Small intestine (tissue), 7 donors: Measurements from ENCODE around the gene FCRLB. TPM values are rescaled to one million over a fixed set of nuclear protein-coding genes. Genes with fewer than 3 reads are reported as not detected.

Experiments used
- DNase-seq, 2 donors: peaks; one replicate each; pipeline versions ENCODE4 v3.0.0 to v3.0.0-alpha.2; 2013
- FAIRE-seq: peaks from 2 replicates; lab custom pipeline; 2012; peaks lifted over from hg19 to GRCh38; lab: Jason Lieb, UNC
- H3K27ac ChIP-seq, 3 donors: one replicate each; pipeline ENCODE4 v1.5.1; 2013; ENCODE audit warnings: low read length in 2 of 3, mild to moderate bottlenecking in 2 of 3, control low read depth in 1 of 3, inconsistent platforms in 1 of 3, low read depth in 1 of 3, moderate library complexity in 1 of 3
- H3K27me3 ChIP-seq, 3 donors: one replicate each; pipeline ENCODE4 v1.6.1; 2013; ENCODE audit warnings: low read length in 3 of 3, inconsistent platforms in 1 of 3; ENCODE audit not compliant: control insufficient read depth in 3 of 3, insufficient read depth in 3 of 3
- H3K36me3 ChIP-seq, 3 donors: one replicate each; pipeline ENCODE4 v1.6.1; 2013; ENCODE audit warnings: low read length in 3 of 3, inconsistent platforms in 1 of 3, low read depth in 1 of 3, mild to moderate bottlenecking in 1 of 3, moderate library complexity in 1 of 3; ENCODE audit not compliant: control insufficient read depth in 3 of 3, insufficient read depth in 2 of 3
- H3K4me1 ChIP-seq, 3 donors: one replicate each; pipeline ENCODE4 v1.6.1; 2013; ENCODE audit warnings: low read length in 2 of 3, inconsistent platforms in 1 of 3, low read depth in 1 of 3, mild to moderate bottlenecking in 1 of 3, moderate library complexity in 1 of 3; ENCODE audit not compliant: control insufficient read depth in 3 of 3, insufficient read depth in 2 of 3
- H3K4me3 ChIP-seq, 3 donors: one replicate each; pipeline ENCODE4 v1.5.1; 2013; ENCODE audit warnings: low read length in 3 of 3, control low read depth in 1 of 3, inconsistent platforms in 1 of 3, low read depth in 1 of 3, mild to moderate bottlenecking in 1 of 3, moderate library complexity in 1 of 3
- H3K9me3 ChIP-seq, 2 donors: one replicate each; pipeline ENCODE4 v1.6.1; 2013; ENCODE audit warnings: low read depth in 1 of 2, low read length in 1 of 2; ENCODE audit not compliant: control insufficient read depth in 2 of 2, insufficient read depth in 1 of 2
- WGBS, 3 donors: extraction: QIAGEN DNeasy Blood & Tissue Kit; methylation state at CpG; one replicate each; pipeline ENCODE4 v1.1.7; 2013; 5-methylcytosine and 5-hydroxymethylcytosine counted together
- polyA plus RNA-seq, 4 donors: library from polyadenylated mRNA; stranded (reverse) in 3 of 4; unstranded in 1 of 4; fragments of 200-250 nt in 3 of 4; fragments of 120-200 nt in 1 of 4; gene quantifications; one replicate each; pipeline versions ENCODE4 v1.2.1 to v1.2.3, GENCODE V29; 2013
- donor health status: healthy with polysubstance abuse.
- donor health status: control.
- donor health status: control.
- donor health status: Bipolar disorder and iron deficiency.
- donor health status: healthy.

FCRLB gene
- polyA plus RNA-seq, 4 donors = 0.34 to 0.96 TPM; not detected in 2

- H3K27me3 ChIP-seq = peaks cover 3 to 19% (median 6%) of the 10 kb centered on the region in 3 donors
- H3K4me3 ChIP-seq = no peak overlapping the region
- H3K36me3 ChIP-seq = no peaks in the 10 kb centered on the region
- no peaks in the 10 kb centered on the region for H3K9me3 ChIP-seq
- DNase-seq = no peak
- H3K27ac ChIP-seq = no peak overlapping the region
- no peaks in the 10 kb centered on the region for H3K4me1 ChIP-seq
- no peak for FAIRE-seq
- 73 to 74% (median 73%) methylated on average over 6 of the region's 6 CpGs for WGBS, 3 donors
Observed at GRCh38 chr1:161731241-161731640, 9.9 kb downstream of the FCRLB start.

GRCh38 chr1:161731981-161732718, 10.8 kb downstream of the FCRLB start:
- Histone ChIP-seq H3K4me1 (no peaks in the 10 kb centered on the region), H3K9me3 (no peaks in the 10 kb centered on the region), H3K4me3 (no peak overlapping the region), H3K27ac (no peak overlapping the region), H3K27me3 (peaks cover 0 to 19% (median 3%) of the 10 kb centered on the region in 3 donors), H3K36me3 (no peaks in the 10 kb centered on the region)
- FAIRE-seq (no peak), DNase-seq (no peak)
- 73 to 86% (median 75%) methylated on average over 5 of the region's 5 CpGs for WGBS, 3 donors

GRCh38 chr1:161733526-161733925, 12.2 kb downstream of the FCRLB start:
- H3K9me3 ChIP-seq = no peaks in the 10 kb centered on the region
- no peak overlapping the region for H3K4me3 ChIP-seq
- DNase-seq = no peak
- H3K27ac ChIP-seq = no peak overlapping the region
- H3K4me1 ChIP-seq = no peaks in the 10 kb centered on the region
- peaks cover 0 to 19% (median 3%) of the 10 kb centered on the region in 3 donors for H3K27me3 ChIP-seq
- H3K36me3 ChIP-seq = no peaks in the 10 kb centered on the region
- 11 to 28% (median 17%) methylated on average over 1 of the region's 1 CpG for WGBS, 3 donors
- no peak for FAIRE-seq

- H3K36me3 ChIP-seq = no peaks in the 10 kb centered on the region
- H3K9me3 ChIP-seq = no peaks in the 10 kb centered on the region
- no peak for DNase-seq
- H3K4me3 ChIP-seq = no peak overlapping the region
- H3K4me1 ChIP-seq = no peaks in the 10 kb centered on the region
- no peak overlapping the region for H3K27ac ChIP-seq
- peaks cover 0 to 22% (median 0%) of the 10 kb centered on the region in 3 donors for H3K27me3 ChIP-seq
- WGBS, 3 donors = 90 to 91% (median 91%) methylated on average over 3 of the region's 3 CpGs
- no peak for FAIRE-seq
Observed at GRCh38 chr1:161735837-161736236, 14.5 kb downstream of the FCRLB start.

GRCh38 chr1:161736335-161736969, 15.1 kb downstream of the FCRLB start:
- no peak overlapping the region for H3K27ac ChIP-seq
- no peaks in the 10 kb centered on the region for H3K36me3 ChIP-seq
- H3K27me3 ChIP-seq = peaks cover 0 to 22% (median 0%) of the 10 kb centered on the region in 3 donors
- DNase-seq (no peak), FAIRE-seq (no peak)
- H3K4me3 ChIP-seq = no peak overlapping the region
- 49 to 61% (median 57%) methylated on average over 4 of the region's 4 CpGs for WGBS, 3 donors
- H3K4me1 ChIP-seq = no peaks in the 10 kb centered on the region
- H3K9me3 ChIP-seq = no peaks in the 10 kb centered on the region

DNA sequence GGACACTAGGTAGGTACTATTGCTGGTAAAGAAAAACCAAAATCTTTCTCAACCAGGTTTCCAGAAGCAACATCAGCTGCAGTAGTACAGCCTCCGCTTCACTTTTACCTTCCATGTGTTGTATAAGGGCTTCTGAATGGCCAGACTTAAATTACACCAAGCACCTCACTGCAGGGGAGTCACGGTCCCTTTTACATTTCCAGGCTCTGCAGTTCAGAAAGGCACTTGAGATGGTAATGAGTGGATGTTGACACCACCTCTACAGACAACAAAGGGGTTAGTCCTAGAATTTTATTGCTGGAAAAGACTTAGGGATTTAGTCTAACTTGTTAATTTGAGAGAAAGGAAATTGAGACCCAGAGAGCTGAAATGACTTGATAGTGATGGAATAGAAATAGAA, 16.3 kb downstream of the FCRLB start:
- peaks cover 0 to 16% (median 0%) of the 10 kb centered on the region in 3 donors for H3K27me3 ChIP-seq
- H3K4me1 ChIP-seq = no peaks in the 10 kb centered on the region
- 61 to 73% (median 67%) methylated on average over 2 of the region's 2 CpGs for whole genome bisulfite sequencing, 3 donors
- no peak overlapping the region for H3K27ac ChIP-seq
- no peak for DNase-seq
- no peak for FAIRE-seq
- no peak overlapping the region for H3K4me3 ChIP-seq
- H3K36me3 ChIP-seq = no peaks in the 10 kb centered on the region
- H3K9me3 ChIP-seq = no peaks in the 10 kb centered on the region

- Histone ChIP-seq H3K4me3 (no peak overlapping the region), H3K4me1 (no peaks in the 10 kb centered on the region), H3K27ac (peak overlapping the region in 2 of 3 donors; percentile 52 to 78), H3K27me3 (peaks cover 0 to 15% (median 0%) of the 10 kb centered on the region in 3 donors), H3K36me3 (no peaks in the 10 kb centered on the region), H3K9me3 (no peaks in the 10 kb centered on the region)
- 77 to 82% (median 78%) methylated on average over 4 of the region's 4 CpGs for WGBS, 3 donors
- DNase-seq = peak in 1 of 2 donors; percentile 69
- FAIRE-seq = no peak
Observed at GRCh38 chr1:161738627-161739287, 17.4 kb downstream of the FCRLB start.

DNA sequence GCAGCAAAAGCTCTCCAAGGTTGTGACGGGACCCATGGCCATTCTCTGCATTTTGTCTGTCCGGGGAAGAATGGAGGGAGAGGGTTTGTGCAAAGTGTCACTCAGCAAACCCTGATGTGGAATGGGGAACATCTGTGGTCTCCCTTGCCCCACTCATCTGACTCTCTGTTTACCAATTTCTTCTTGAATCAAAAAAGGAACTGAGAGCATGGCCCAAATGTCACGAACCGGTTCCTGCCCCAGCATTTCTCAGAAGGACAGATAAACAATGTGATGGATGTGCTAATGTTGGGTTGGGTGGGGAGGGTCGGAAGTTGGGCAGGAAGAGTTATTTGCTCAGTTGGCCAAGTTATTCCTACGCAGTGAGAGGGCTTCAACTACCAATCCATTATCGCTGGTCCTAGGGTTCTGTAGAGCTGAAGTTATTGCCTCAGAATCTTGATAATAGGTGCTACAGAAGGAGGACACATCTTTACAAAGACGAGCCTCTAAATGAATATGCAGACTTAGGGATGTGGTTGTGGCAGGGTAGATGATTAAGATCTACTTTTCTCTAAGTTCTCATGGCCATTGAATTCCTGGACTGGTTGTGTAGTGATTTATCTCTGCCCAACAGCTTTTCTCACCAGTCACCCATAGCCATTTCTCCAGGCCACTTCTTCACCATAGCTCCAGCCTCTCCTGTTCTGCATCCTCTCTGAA, 18.7 kb downstream of the FCRLB start:
- no peak for DNase-seq
- H3K36me3 ChIP-seq = no peaks in the 10 kb centered on the region
- peak overlapping the region in 1 of 3 donors; percentile 14 for H3K27ac ChIP-seq
- 45 to 63% (median 53%) methylated on average over 8 of the region's 8 CpGs for WGBS, 3 donors
- H3K27me3 ChIP-seq = peaks cover 0 to 15% (median 0%) of the 10 kb centered on the region in 3 donors
- H3K4me1 ChIP-seq = no peaks in the 10 kb centered on the region
- no peak for FAIRE-seq
- no peak overlapping the region for H3K4me3 ChIP-seq
- H3K9me3 ChIP-seq = no peaks in the 10 kb centered on the region
